ENCODE data around the gene ZNF664.

DNA sequence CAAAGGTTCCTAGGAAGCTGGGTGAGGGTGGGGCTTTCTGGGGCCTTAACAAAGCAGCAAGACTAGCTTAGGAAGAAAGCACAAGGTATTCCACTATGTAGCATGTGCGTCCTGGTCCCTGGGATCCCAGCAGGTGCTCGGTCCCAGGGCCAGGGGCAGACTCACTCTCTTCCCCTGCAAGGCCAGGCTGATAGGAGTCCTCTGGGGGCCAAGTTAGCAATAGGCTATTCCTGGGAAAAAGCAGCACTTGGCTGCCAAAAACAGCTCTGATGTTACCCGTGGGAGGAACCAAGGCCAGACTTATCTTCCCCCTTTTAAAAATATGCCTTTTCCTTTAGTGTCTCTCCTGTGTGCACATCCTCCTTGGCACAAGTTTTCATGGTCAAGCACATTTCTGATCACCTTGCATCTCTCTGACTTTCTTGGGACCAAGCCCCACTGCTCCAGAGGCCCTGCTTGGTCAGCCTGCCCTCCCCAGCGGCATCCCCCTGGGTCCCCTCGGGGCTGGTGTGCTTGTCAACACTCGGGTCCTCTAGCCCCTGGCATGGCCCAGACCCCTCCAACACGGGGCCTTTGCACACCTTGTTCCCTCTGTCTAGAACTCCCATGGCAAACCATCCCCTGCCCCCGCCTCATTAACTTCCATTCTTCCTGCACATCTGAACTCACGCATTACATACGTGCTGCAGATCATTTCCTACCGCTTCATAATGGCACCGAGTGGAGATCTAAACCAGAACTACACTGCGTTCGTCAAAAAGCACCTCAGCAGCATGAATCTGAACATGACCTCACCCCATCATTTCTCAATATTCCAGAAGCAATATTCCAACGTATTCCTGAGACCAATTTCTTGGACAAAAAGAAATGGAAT, 22.3 kb upstream of the ZNF664 start:
- TF ChIP-seq, protein P1, sequence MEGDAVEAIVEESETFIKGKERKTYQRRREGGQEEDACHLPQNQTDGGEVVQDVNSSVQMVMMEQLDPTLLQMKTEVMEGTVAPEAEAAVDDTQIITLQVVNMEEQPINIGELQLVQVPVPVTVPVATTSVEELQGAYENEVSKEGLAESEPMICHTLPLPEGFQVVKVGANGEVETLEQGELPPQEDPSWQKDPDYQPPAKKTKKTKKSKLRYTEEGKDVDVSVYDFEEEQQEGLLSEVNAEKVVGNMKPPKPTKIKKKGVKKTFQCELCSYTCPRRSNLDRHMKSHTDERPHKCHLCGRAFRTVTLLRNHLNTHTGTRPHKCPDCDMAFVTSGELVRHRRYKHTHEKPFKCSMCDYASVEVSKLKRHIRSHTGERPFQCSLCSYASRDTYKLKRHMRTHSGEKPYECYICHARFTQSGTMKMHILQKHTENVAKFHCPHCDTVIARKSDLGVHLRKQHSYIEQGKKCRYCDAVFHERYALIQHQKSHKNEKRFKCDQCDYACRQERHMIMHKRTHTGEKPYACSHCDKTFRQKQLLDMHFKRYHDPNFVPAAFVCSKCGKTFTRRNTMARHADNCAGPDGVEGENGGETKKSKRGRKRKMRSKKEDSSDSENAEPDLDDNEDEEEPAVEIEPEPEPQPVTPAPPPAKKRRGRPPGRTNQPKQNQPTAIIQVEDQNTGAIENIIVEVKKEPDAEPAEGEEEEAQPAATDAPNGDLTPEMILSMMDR (IDR thresholded peaks at IDR 0.05; ENCODE audit: control extremely low read depth in 1 of 3, insufficient read depth in 1 of 3, low read depth in 1 of 3, low read length in 3 of 3), result no peak
- TF ChIP-seq POLR2A (IDR thresholded peaks at IDR 0.05; ENCODE audit: control extremely low read depth in 1 of 2, low read depth in 2 of 2, low read length in 2 of 2) (no peak), ZNF274 (IDR thresholded peaks at IDR 0.05; ENCODE audit: borderline replicate concordance, extremely low read depth, low read length) (no peak)
